Measurements from ENCODE around the gene RELN. TPM values are rescaled to one million over a fixed set of nuclear protein-coding genes. Genes with fewer than 3 reads are reported as not detected.

RELN gene
- total and polyA plus RNA-seq, 9 of the 15 experiments (the other 6 are each of a cell fraction or from before 2014, with no cell fraction given) = 12.9 to 43.2 (median 18.1) TPM

DNA sequence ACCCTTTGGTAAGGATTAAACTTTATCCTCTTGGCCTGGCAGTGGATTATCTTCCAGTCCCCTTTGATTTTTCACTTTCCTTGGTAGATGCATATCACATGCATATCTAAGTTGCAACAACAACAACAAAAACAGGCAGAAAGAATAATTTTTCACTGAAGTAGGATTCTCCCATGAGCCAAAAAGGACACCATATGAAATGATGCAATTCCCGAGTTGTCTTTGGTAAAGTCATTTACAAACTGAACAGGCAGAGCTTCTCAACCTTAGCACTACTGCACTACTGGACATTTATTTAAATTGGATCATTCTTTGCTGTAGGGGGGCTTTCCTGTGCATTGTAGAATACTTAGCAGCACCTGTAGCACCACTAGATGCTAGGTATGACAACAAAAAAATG is 195.0 kb downstream of the RELN start (continued):
- TF ChIP-seq, protein P1, sequence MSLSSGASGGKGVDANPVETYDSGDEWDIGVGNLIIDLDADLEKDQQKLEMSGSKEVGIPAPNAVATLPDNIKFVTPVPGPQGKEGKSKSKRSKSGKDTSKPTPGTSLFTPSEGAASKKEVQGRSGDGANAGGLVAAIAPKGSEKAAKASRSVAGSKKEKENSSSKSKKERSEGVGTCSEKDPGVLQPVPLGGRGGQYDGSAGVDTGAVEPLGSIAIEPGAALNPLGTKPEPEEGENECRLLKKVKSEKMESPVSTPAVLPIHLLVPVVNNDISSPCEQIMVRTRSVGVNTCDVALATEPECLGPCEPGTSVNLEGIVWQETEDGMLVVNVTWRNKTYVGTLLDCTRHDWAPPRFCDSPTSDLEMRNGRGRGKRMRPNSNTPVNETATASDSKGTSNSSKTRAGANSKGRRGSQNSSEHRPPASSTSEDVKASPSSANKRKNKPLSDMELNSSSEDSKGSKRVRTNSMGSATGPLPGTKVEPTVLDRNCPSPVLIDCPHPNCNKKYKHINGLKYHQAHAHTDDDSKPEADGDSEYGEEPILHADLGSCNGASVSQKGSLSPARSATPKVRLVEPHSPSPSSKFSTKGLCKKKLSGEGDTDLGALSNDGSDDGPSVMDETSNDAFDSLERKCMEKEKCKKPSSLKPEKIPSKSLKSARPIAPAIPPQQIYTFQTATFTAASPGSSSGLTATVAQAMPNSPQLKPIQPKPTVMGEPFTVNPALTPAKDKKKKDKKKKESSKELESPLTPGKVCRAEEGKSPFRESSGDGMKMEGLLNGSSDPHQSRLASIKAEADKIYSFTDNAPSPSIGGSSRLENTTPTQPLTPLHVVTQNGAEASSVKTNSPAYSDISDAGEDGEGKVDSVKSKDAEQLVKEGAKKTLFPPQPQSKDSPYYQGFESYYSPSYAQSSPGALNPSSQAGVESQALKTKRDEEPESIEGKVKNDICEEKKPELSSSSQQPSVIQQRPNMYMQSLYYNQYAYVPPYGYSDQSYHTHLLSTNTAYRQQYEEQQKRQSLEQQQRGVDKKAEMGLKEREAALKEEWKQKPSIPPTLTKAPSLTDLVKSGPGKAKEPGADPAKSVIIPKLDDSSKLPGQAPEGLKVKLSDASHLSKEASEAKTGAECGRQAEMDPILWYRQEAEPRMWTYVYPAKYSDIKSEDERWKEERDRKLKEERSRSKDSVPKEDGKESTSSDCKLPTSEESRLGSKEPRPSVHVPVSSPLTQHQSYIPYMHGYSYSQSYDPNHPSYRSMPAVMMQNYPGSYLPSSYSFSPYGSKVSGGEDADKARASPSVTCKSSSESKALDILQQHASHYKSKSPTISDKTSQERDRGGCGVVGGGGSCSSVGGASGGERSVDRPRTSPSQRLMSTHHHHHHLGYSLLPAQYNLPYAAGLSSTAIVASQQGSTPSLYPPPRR (CRISPR knock-in tag; IDR thresholded peaks at IDR 0.05; ENCODE audit: borderline replicate concordance) = no peak
- TF ChIP-seq OTX1 (CRISPR knock-in tag; IDR thresholded peaks at IDR 0.05) (no peak), NCOA4 (IDR thresholded peaks at IDR 0.05; ENCODE audit: partially characterized antibody) (no peak), ELK3 (CRISPR knock-in tag; IDR thresholded peaks at IDR 0.05) (no peak), CBX8 (IDR thresholded peaks at IDR 0.05; ENCODE audit: borderline replicate concordance, extremely low read depth, low read depth, low read length, poor library complexity, severe bottlenecking) (no peak), PML (IDR thresholded peaks at IDR 0.05; ENCODE audit: low read length) (no peak), MCM5 (IDR thresholded peaks at IDR 0.05; ENCODE audit: low read depth) (no peak), PATZ1 (CRISPR knock-in tag; IDR thresholded peaks at IDR 0.05; ENCODE audit: borderline replicate concordance) (no peak), CEBPG (CRISPR knock-in tag; IDR thresholded peaks at IDR 0.05) (no peak), CEBPG (tag; conservative IDR thresholded peaks at IDR 0.05 in 1 of 2, IDR thresholded peaks at IDR 0.05 in 1 of 2) (peak; percentile 43 to 71; a peak in 3 of 4 replicates)
